ENCODE results near the gene AVPI1.
"Not testable (repeated sequence)": the region's sequence is repeated elsewhere in the genome, so short reads cannot be mapped to it uniquely, and the experiment has no call there.

Gene AVPI1

GRCh38 chr10:97690133-97690532, 3.1 kb upstream of the AVPI1 start:
- no peaks in the 10 kb centered on the region for H3K9me3 ChIP-seq (ENCODE audit: control insufficient read depth, low read length)
- peaks cover 7% of the 10 kb centered on the region for H3K4me1 ChIP-seq (ENCODE audit: control insufficient read depth, insufficient read depth, low read length, poor library complexity, severe bottlenecking)
- no peak overlapping the region for H3K4me3 ChIP-seq (ENCODE audit: extremely low read depth, insufficient read depth, low read length, poor library complexity, severe bottlenecking)
- no peaks in the 10 kb centered on the region for H3K36me3 ChIP-seq (ENCODE audit: control insufficient read depth, insufficient read depth, low read length)
- no peak overlapping the region for H3K27ac ChIP-seq (ENCODE audit: low read depth, low read length, severe bottlenecking)
- WGBS, 2 experiments (ENCODE audit: insufficient coverage in 2 of 2), result 90% methylated on average over 2 of the region's 3 CpGs; no CpG with 5 or more reads in 1 of the 2 experiments

- no peaks in the 10 kb centered on the region for H3K36me3 ChIP-seq (ENCODE audit: control insufficient read depth, insufficient read depth, low read length)
- no peaks in the 10 kb centered on the region for H3K9me3 ChIP-seq (ENCODE audit: control insufficient read depth, low read length)
- WGBS, 2 experiments (ENCODE audit: insufficient coverage in 2 of 2), result 85 to 96% methylated on average over 5 of the region's 5 CpGs
- no peak overlapping the region for H3K27ac ChIP-seq (ENCODE audit: low read depth, low read length, severe bottlenecking)
- H3K4me3 ChIP-seq (ENCODE audit: extremely low read depth, insufficient read depth, low read length, poor library complexity, severe bottlenecking), result no peak overlapping the region
- peaks cover 7% of the 10 kb centered on the region for H3K4me1 ChIP-seq (ENCODE audit: control insufficient read depth, insufficient read depth, low read length, poor library complexity, severe bottlenecking)
Measured at GRCh38 chr10:97689559-97690020, 2.5 kb upstream of the AVPI1 start.

- Histone ChIP-seq H3K4me3 (ENCODE audit: extremely low read depth, insufficient read depth, low read length, poor library complexity, severe bottlenecking) (peak overlapping the region; percentile 59), H3K36me3 (ENCODE audit: control insufficient read depth, insufficient read depth, low read length) (no peaks in the 10 kb centered on the region), H3K4me1 (ENCODE audit: control insufficient read depth, insufficient read depth, low read length, poor library complexity, severe bottlenecking) (peaks cover 15% of the 10 kb centered on the region), H3K27ac (ENCODE audit: low read depth, low read length, severe bottlenecking) (peak overlapping the region; percentile 89), H3K9me3 (ENCODE audit: control insufficient read depth, low read length) (no peaks in the 10 kb centered on the region)
- 82 to 84% methylated on average over 13 to 14 of the region's 14 CpGs for WGBS, 2 experiments (ENCODE audit: insufficient coverage in 2 of 2)
Measured at GRCh38 chr10:97687785-97688781, 1.0 kb upstream of the AVPI1 start.

GRCh38 chr10:97686301-97686961, 610 bp downstream of the AVPI1 start:
- peaks cover 15% of the 10 kb centered on the region for H3K4me1 ChIP-seq (ENCODE audit: control insufficient read depth, insufficient read depth, low read length, poor library complexity, severe bottlenecking)
- H3K27ac ChIP-seq (ENCODE audit: low read depth, low read length, severe bottlenecking), result peak overlapping the region; percentile 5
- H3K4me3 ChIP-seq (ENCODE audit: extremely low read depth, insufficient read depth, low read length, poor library complexity, severe bottlenecking), result peak overlapping the region; percentile 59
- H3K36me3 ChIP-seq (ENCODE audit: control insufficient read depth, insufficient read depth, low read length), result no peaks in the 10 kb centered on the region
- 18 to 35% methylated on average over 6 to 12 of the region's 14 CpGs for WGBS, 2 experiments (ENCODE audit: insufficient coverage in 2 of 2)
- no peaks in the 10 kb centered on the region for H3K9me3 ChIP-seq (ENCODE audit: control insufficient read depth, low read length)

GRCh38 chr10:97685395-97685958, 1.6 kb downstream of the AVPI1 start:
- Histone ChIP-seq H3K27ac (ENCODE audit: low read depth, low read length, severe bottlenecking) (no peak overlapping the region), H3K4me3 (ENCODE audit: extremely low read depth, insufficient read depth, low read length, poor library complexity, severe bottlenecking) (no peak overlapping the region), H3K36me3 (ENCODE audit: control insufficient read depth, insufficient read depth, low read length) (no peaks in the 10 kb centered on the region), H3K9me3 (ENCODE audit: control insufficient read depth, low read length) (no peaks in the 10 kb centered on the region), H3K4me1 (ENCODE audit: control insufficient read depth, insufficient read depth, low read length, poor library complexity, severe bottlenecking) (peaks cover 15% of the 10 kb centered on the region)
- 83 to 89% methylated on average over 1 to 2 of the region's 2 CpGs for WGBS, 2 experiments (ENCODE audit: insufficient coverage in 2 of 2)

- H3K9me3 ChIP-seq (ENCODE audit: control insufficient read depth, low read length), result no peaks in the 10 kb centered on the region
- H3K4me3 ChIP-seq (ENCODE audit: extremely low read depth, insufficient read depth, low read length, poor library complexity, severe bottlenecking), result no peak overlapping the region
- no peaks in the 10 kb centered on the region for H3K36me3 ChIP-seq (ENCODE audit: control insufficient read depth, insufficient read depth, low read length)
- peaks cover 15% of the 10 kb centered on the region for H3K4me1 ChIP-seq (ENCODE audit: control insufficient read depth, insufficient read depth, low read length, poor library complexity, severe bottlenecking)
- WGBS, 2 experiments (ENCODE audit: insufficient coverage in 2 of 2), result 97% methylated on average over 5 of the region's 5 CpGs; no CpG with 5 or more reads in 1 of the 2 experiments
- no peak overlapping the region for H3K27ac ChIP-seq (ENCODE audit: low read depth, low read length, severe bottlenecking)
Measured at GRCh38 chr10:97684866-97685394, 2.1 kb downstream of the AVPI1 start.

GRCh38 chr10:97684368-97684713, 2.7 kb downstream of the AVPI1 start:
- H3K27ac ChIP-seq (ENCODE audit: low read depth, low read length, severe bottlenecking); H3K4me3 ChIP-seq (ENCODE audit: extremely low read depth, insufficient read depth, low read length, poor library complexity, severe bottlenecking); H3K9me3 ChIP-seq (ENCODE audit: control insufficient read depth, low read length); H3K36me3 ChIP-seq (ENCODE audit: control insufficient read depth, insufficient read depth, low read length): not testable (repeated sequence)
- peaks cover 15% of the 10 kb centered on the region for H3K4me1 ChIP-seq (ENCODE audit: control insufficient read depth, insufficient read depth, low read length, poor library complexity, severe bottlenecking)
- WGBS, 2 experiments (ENCODE audit: insufficient coverage in 2 of 2), result 100% methylated on average over 3 of the region's 7 CpGs; no CpG with 5 or more reads in 1 of the 2 experiments

- H3K27ac ChIP-seq (ENCODE audit: low read depth, low read length, severe bottlenecking), result peak overlapping the region; percentile 46
- H3K9me3 ChIP-seq (ENCODE audit: control insufficient read depth, low read length), result no peaks in the 10 kb centered on the region
- no peak overlapping the region for H3K4me3 ChIP-seq (ENCODE audit: extremely low read depth, insufficient read depth, low read length, poor library complexity, severe bottlenecking)
- WGBS, 2 experiments (ENCODE audit: insufficient coverage in 2 of 2), result 76 to 81% methylated on average over 7 of the region's 9 CpGs
- no peaks in the 10 kb centered on the region for H3K36me3 ChIP-seq (ENCODE audit: control insufficient read depth, insufficient read depth, low read length)
- peaks cover 15% of the 10 kb centered on the region for H3K4me1 ChIP-seq (ENCODE audit: control insufficient read depth, insufficient read depth, low read length, poor library complexity, severe bottlenecking)
Measured at GRCh38 chr10:97683556-97684367, 3.3 kb downstream of the AVPI1 start.

- H3K9me3 ChIP-seq (ENCODE audit: control insufficient read depth, low read length), result no peaks in the 10 kb centered on the region
- H3K4me3 ChIP-seq (ENCODE audit: extremely low read depth, insufficient read depth, low read length, poor library complexity, severe bottlenecking), result no peak overlapping the region
- H3K36me3 ChIP-seq (ENCODE audit: control insufficient read depth, insufficient read depth, low read length), result peaks cover 3% of the 10 kb centered on the region
- H3K27ac ChIP-seq (ENCODE audit: low read depth, low read length, severe bottlenecking), result no peak overlapping the region
- H3K4me1 ChIP-seq (ENCODE audit: control insufficient read depth, insufficient read depth, low read length, poor library complexity, severe bottlenecking), result peaks cover 9% of the 10 kb centered on the region
- WGBS, 2 experiments (ENCODE audit: insufficient coverage in 2 of 2), result 87 to 93% methylated on average over 4 of the region's 4 CpGs
Measured at GRCh38 chr10:97682042-97682441, 5.0 kb downstream of the AVPI1 start.

- Histone ChIP-seq H3K9me3 (ENCODE audit: control insufficient read depth, low read length) (no peaks in the 10 kb centered on the region), H3K27ac (ENCODE audit: low read depth, low read length, severe bottlenecking) (no peak overlapping the region), H3K4me1 (ENCODE audit: control insufficient read depth, insufficient read depth, low read length, poor library complexity, severe bottlenecking) (peaks cover 9% of the 10 kb centered on the region), H3K36me3 (ENCODE audit: control insufficient read depth, insufficient read depth, low read length) (peaks cover 25% of the 10 kb centered on the region), H3K4me3 (ENCODE audit: extremely low read depth, insufficient read depth, low read length, poor library complexity, severe bottlenecking) (no peak overlapping the region)
- 92 to 93% methylated on average over 16 of the region's 16 CpGs for WGBS, 2 experiments (ENCODE audit: insufficient coverage in 2 of 2)
Measured at GRCh38 chr10:97679594-97679993, 7.4 kb downstream of the AVPI1 start.

All from mesodermal cell (in vitro differentiated cells).